IMR-90 (cell line): ENCODE results near the gene TMEM53. TPM values are rescaled to one million over a fixed set of nuclear protein-coding genes. Genes with fewer than 3 reads are reported as not detected.

Source experiments
- ATAC-seq: fragments of 200-7000 bp; cut with Tn5 transposase; 2 replicates; pipeline ENCODE4 v1.9.1; 2020; ENCODE audit warnings: low read depth, mild to moderate bottlenecking, moderate library complexity
- BruUV-seq: library from RNA; stranded (reverse); fragments of 400-500 nt; replicated peaks from 2 replicates; lab custom pipeline; 2021; lab: Mats Ljungman, UMichigan
- CTCF ChIA-PET: fragments of 300-600 bp; formaldehyde crosslinking; extraction: SDS; loops from one replicate; lab custom pipeline; 2021; ENCODE audit warnings: antibody characterized with exemption; lab: Yijun Ruan, JAX
- POLR2A ChIA-PET: fragments of 300-600 bp; sonication (Branson Sonifier 250); formaldehyde crosslinking; loops from one replicate; lab custom pipeline; 2022; ENCODE audit warnings: antibody characterized with exemption; ENCODE audit not compliant: unreplicated experiment; lab: Charles Lee
- DNase-seq: peaks from one replicate; pipeline ENCODE4 v3.0.0; 2013
- H2AFZ ChIP-seq: replicated peaks from 2 replicates; pipeline ENCODE3; 2013; ENCODE audit warnings: low read length, mild to moderate bottlenecking; ENCODE audit not compliant: poor library complexity
- H2AK5ac ChIP-seq: 2 replicates; pipeline ENCODE4 v1.6.1; 2013; ENCODE audit warnings: low read depth, low read length, inconsistent platforms
- H2AK9ac ChIP-seq: replicated peaks from 2 replicates; pipeline ENCODE3; 2013; ENCODE audit warnings: mild to moderate bottlenecking, low read depth, low read length, moderate library complexity; ENCODE audit not compliant: poor library complexity
- H2BK120ac ChIP-seq: 2 replicates; pipeline ENCODE4 v1.6.1; 2013; ENCODE audit warnings: low read depth, low read length, inconsistent platforms
- H2BK15ac ChIP-seq: 3 replicates; pipeline ENCODE4 v1.6.1; 2013; ENCODE audit warnings: low read depth, low read length, inconsistent platforms
- H2BK20ac ChIP-seq: 2 replicates; pipeline ENCODE4 v1.6.1; 2013; ENCODE audit warnings: low read depth, mild to moderate bottlenecking, inconsistent platforms, low read length, moderate library complexity
- H2BK5ac ChIP-seq: 2 replicates; pipeline ENCODE4 v1.6.1; 2013; ENCODE audit warnings: mild to moderate bottlenecking, low read depth, low read length, inconsistent platforms; ENCODE audit not compliant: poor library complexity, severe bottlenecking
- H3K14ac ChIP-seq: replicated peaks from 2 replicates; pipeline ENCODE4 v1.6.1; 2013; ENCODE audit warnings: low read depth, low read length, inconsistent platforms
- H3K18ac ChIP-seq: 2 replicates; pipeline ENCODE4 v1.6.1; 2013; ENCODE audit warnings: low read depth, low read length, control low read depth
- H3K23ac ChIP-seq: 2 replicates; pipeline ENCODE4 v1.6.1; 2013; ENCODE audit warnings: low read depth, low read length, inconsistent platforms
- H3K27ac ChIP-seq: 2 replicates; pipeline ENCODE4 v1.5.1; 2013; ENCODE audit warnings: mild to moderate bottlenecking, control low read depth, low read length; ENCODE audit not compliant: insufficient read depth
- H3K27me3 ChIP-seq: 2 replicates; pipeline ENCODE4 v1.6.1; 2013; ENCODE audit warnings: low read length; ENCODE audit not compliant: control insufficient read depth, insufficient read depth
- H3K36me3 ChIP-seq: 2 replicates; pipeline ENCODE4 v1.6.1; 2013; ENCODE audit warnings: low read length, mixed read lengths; ENCODE audit not compliant: control insufficient read depth, insufficient read depth
- H3K4ac ChIP-seq: 2 replicates; pipeline ENCODE4 v1.6.1; 2013; ENCODE audit warnings: low read depth, low read length, inconsistent platforms
- H3K4me1 ChIP-seq: 2 replicates; pipeline ENCODE4 v1.6.1; 2013; ENCODE audit warnings: low read length, mixed read lengths; ENCODE audit not compliant: control insufficient read depth, insufficient read depth
- H3K4me2 ChIP-seq: 2 replicates; pipeline ENCODE4 v1.6.1; 2013; ENCODE audit warnings: low read depth, mild to moderate bottlenecking, control low read depth, low read length, moderate library complexity
- H3K4me3 ChIP-seq: 2 replicates; pipeline ENCODE4 v1.5.1; 2013; ENCODE audit warnings: low read depth, mild to moderate bottlenecking, control low read depth, low read length, moderate library complexity; ENCODE audit not compliant: insufficient read depth
- H3K56ac ChIP-seq: 2 replicates; pipeline ENCODE4 v1.6.1; 2013; ENCODE audit warnings: low read length, inconsistent platforms; ENCODE audit not compliant: insufficient read depth; ENCODE audit errors: extremely low read depth
- H3K79me1 ChIP-seq, 2 experiments: 2 replicates each; pipeline ENCODE4 v1.6.1; 2013; ENCODE audit warnings: low read length in 2 of 2, inconsistent platforms in 1 of 2, low read depth in 1 of 2
- H3K9ac ChIP-seq: 2 replicates; pipeline ENCODE4 v1.6.1; 2013; ENCODE audit warnings: low read depth, low read length, control low read depth
- H3K9me1 ChIP-seq: 2 replicates; pipeline ENCODE4 v1.6.1; 2013; ENCODE audit warnings: low read length, inconsistent platforms; ENCODE audit not compliant: insufficient read depth
- H3K9me3 ChIP-seq: 2 replicates; pipeline ENCODE4 v1.6.1; 2013; ENCODE audit warnings: low read length; ENCODE audit not compliant: control insufficient read depth, insufficient read depth
- H4K20me1 ChIP-seq: 2 replicates; pipeline ENCODE4 v1.6.1; 2013; ENCODE audit warnings: low read length, inconsistent platforms; ENCODE audit not compliant: insufficient read depth
- H4K5ac ChIP-seq: 2 replicates; pipeline ENCODE4 v1.6.1; 2013; ENCODE audit warnings: mild to moderate bottlenecking, low read depth, low read length, control low read depth
- H4K8ac ChIP-seq, 2 experiments: 2 replicates each; pipeline ENCODE4 v1.6.1; 2013; ENCODE audit warnings: low read depth in 2 of 2, low read length in 2 of 2, control low read depth in 1 of 2, inconsistent platforms in 1 of 2
- H4K91ac ChIP-seq: 2 replicates; pipeline ENCODE4 v1.6.1; 2013; ENCODE audit warnings: low read depth, low read length, inconsistent platforms; ENCODE audit not compliant: insufficient read depth
- BHLHE40 ChIP-seq: fragments of 150-350 bp; IDR thresholded peaks from 2 replicates; pipeline ENCODE4 v1.6.1; 2016; ENCODE audit warnings: mild to moderate bottlenecking, low read depth, low read length
- CEBPB ChIP-seq: IDR thresholded peaks from 2 replicates; pipeline ENCODE4 v1.6.1; 2012; ENCODE audit warnings: low read depth, low read length, improper control_type of control experiment
- FOS ChIP-seq: fragments of 150-350 bp; IDR thresholded peaks from 2 replicates; pipeline ENCODE4 v1.6.1; 2016; ENCODE audit warnings: low read depth, low read length
- MAZ ChIP-seq: IDR thresholded peaks from 2 replicates; pipeline ENCODE4 v1.6.1; 2012; ENCODE audit warnings: low read depth, mild to moderate bottlenecking, low read length, improper control_type of control experiment, moderate library complexity, borderline replicate concordance
- MXI1 ChIP-seq: IDR thresholded peaks from 2 replicates; pipeline ENCODE4 v1.6.1; 2012; ENCODE audit warnings: low read depth, mild to moderate bottlenecking, low read length, moderate library complexity, borderline replicate concordance
- POLR2A ChIP-seq: IDR thresholded peaks from 2 replicates; pipeline ENCODE4 v1.6.1; 2012; ENCODE audit warnings: mild to moderate bottlenecking, low read depth, low read length
- RFX5 ChIP-seq: IDR thresholded peaks from 2 replicates; pipeline ENCODE4 v1.8.0; 2012; ENCODE audit warnings: low read depth, mild to moderate bottlenecking, low read length, moderate library complexity
- SMC3 ChIP-seq: fragments of 150-350 bp; IDR thresholded peaks from 2 replicates; pipeline ENCODE4 v1.6.1; 2016; ENCODE audit warnings: low read depth, mild to moderate bottlenecking, antibody characterized with exemption, low read length, moderate library complexity
- WGBS, 2 experiments: methylation state at CpG; one replicate each; pipeline versions ENCODE4 v1.1.5 to v1.1.7; 2013; ENCODE audit warnings: missing lambda C conversion rate in 2 of 2; ENCODE audit not compliant: insufficient read length in 1 of 2; ENCODE audit errors: extremely low coverage in 2 of 2; 5-methylcytosine and 5-hydroxymethylcytosine counted together
- dilution Hi-C: fragments of 300-500 bp; cut with HindIII; formaldehyde crosslinking; loops from one replicate; pipeline ENCODE4 v1.14.3; 2018; ENCODE audit warnings: low sequenced_read_pairs; ENCODE audit not compliant: unreplicated experiment
- in situ Hi-C: fragments of 300-500 bp; cut with MboI; formaldehyde crosslinking; loops from 3 replicates; pipeline ENCODE4 v1.14.3; 2019; ENCODE audit warnings: low sequenced_read_pairs, inconsistent platforms, mixed read lengths
- intact Hi-C: fragments of 100-400 bp; cut with micrococcal nuclease; formaldehyde crosslinking; loops from 2 replicates; pipeline ENCODE4 v1.10.0; 2022
- polyA plus RNA-seq, 3 experiments: library from polyadenylated mRNA; depleted of rRNA; stranded (reverse); fragments of >200 nt; gene quantifications; 2 replicates each; pipeline ENCODE4 v1.2.3, GENCODE V29; 2012; ENCODE audit warnings: low replicate concordance in 1 of 3
- total RNA-seq: library from RNA; depleted of rRNA; stranded (reverse); fragments of >200 nt; gene quantifications from 2 replicates; pipeline ENCODE4 v1.2.3, GENCODE V29; 2012
- TF ChIP-seq, protein P1 (sequence below): fragments of 150-350 bp; IDR thresholded peaks from 2 replicates; pipeline ENCODE4 v1.6.1; 2017; ENCODE audit warnings: mild to moderate bottlenecking, antibody characterized with exemption, low read length, low read depth
- TF ChIP-seq, protein P2 (sequence below): conservative IDR thresholded peaks from 2 replicates; pipeline ENCODE4 v1.5.1; 2012; ENCODE audit warnings: mild to moderate bottlenecking, low read depth, low read length, improper control_type of control experiment

Gene TMEM53
- total and polyA plus RNA-seq, 2 of the 4 experiments (the other 2 are of a cell fraction) = 2.7 to 6.3 TPM

GRCh38 chr1:44696789-44697345, 22.6 kb upstream of the TMEM53 start:
- Histone ChIP-seq H3K4me1 (peaks cover 2% of the 10 kb centered on the region; the same call in 1 of the 2 replicates), H3K79me1 (no peaks in the 10 kb centered on the region), H3K4me2 (no peak overlapping the region), H3K4me3 (no peak overlapping the region), H2BK5ac (no peak overlapping the region), H2AK9ac (no peak overlapping the region), H3K56ac (no peak overlapping the region), H2AK5ac (no peak overlapping the region), H3K27me3 (peaks cover 14% of the 10 kb centered on the region), H3K18ac (no peak overlapping the region), H3K9ac (no peak overlapping the region), H3K9me1 (no peaks in the 10 kb centered on the region), H2BK20ac (no peak overlapping the region), H4K20me1 (no peaks in the 10 kb centered on the region), H3K23ac (no peak overlapping the region), H2AFZ (peak overlapping the region; percentile 56), H3K9me3 (no peaks in the 10 kb centered on the region), H3K36me3 (no peaks in the 10 kb centered on the region), H3K27ac (no peak overlapping the region), H4K91ac (no peak overlapping the region), H4K8ac (no peak overlapping the region), H4K5ac (no peak overlapping the region), H3K14ac (no peak overlapping the region), H2BK15ac (no peak overlapping the region), H2BK120ac (no peak overlapping the region), H3K4ac (no peak overlapping the region)
- in situ Hi-C loops = no loop called here
- ChIA-PET POLR2A (no interaction called here), CTCF (interaction anchor here (0.6 kb wide), 2 partner anchors 13 to 33 kb away, joined by 3 to 11 read pairs; no protein-coding TSS in a partner anchor)
- dilution Hi-C loops = no loop called here
- BruUV-seq = no TSS peak
- intact Hi-C loops = no loop called here
- DNase-seq (no peak), ATAC-seq (no peak)
- 81% methylated on average over 4 of the region's 7 CpGs; no CpG with 5 or more reads in 1 of the 2 experiments for WGBS, 2 experiments
- TF ChIP-seq MXI1 = no peak
- TF ChIP-seq POLR2A = no peak
- TF ChIP-seq, protein P1, sequence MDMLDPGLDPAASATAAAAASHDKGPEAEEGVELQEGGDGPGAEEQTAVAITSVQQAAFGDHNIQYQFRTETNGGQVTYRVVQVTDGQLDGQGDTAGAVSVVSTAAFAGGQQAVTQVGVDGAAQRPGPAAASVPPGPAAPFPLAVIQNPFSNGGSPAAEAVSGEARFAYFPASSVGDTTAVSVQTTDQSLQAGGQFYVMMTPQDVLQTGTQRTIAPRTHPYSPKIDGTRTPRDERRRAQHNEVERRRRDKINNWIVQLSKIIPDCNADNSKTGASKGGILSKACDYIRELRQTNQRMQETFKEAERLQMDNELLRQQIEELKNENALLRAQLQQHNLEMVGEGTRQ = no peak
- no peak for TF ChIP-seq BHLHE40
- no peak for TF ChIP-seq MAZ
- TF ChIP-seq FOS = no peak
- TF ChIP-seq, protein P2, sequence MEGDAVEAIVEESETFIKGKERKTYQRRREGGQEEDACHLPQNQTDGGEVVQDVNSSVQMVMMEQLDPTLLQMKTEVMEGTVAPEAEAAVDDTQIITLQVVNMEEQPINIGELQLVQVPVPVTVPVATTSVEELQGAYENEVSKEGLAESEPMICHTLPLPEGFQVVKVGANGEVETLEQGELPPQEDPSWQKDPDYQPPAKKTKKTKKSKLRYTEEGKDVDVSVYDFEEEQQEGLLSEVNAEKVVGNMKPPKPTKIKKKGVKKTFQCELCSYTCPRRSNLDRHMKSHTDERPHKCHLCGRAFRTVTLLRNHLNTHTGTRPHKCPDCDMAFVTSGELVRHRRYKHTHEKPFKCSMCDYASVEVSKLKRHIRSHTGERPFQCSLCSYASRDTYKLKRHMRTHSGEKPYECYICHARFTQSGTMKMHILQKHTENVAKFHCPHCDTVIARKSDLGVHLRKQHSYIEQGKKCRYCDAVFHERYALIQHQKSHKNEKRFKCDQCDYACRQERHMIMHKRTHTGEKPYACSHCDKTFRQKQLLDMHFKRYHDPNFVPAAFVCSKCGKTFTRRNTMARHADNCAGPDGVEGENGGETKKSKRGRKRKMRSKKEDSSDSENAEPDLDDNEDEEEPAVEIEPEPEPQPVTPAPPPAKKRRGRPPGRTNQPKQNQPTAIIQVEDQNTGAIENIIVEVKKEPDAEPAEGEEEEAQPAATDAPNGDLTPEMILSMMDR = no peak
- TF ChIP-seq SMC3 = no peak
- no peak for TF ChIP-seq CEBPB
- no peak for TF ChIP-seq RFX5
